ENCODE results near the gene POU2AF1.

The POU2AF1 gene

GRCh38 chr11:111307472-111308108, 71.5 kb downstream of the POU2AF1 start:
- no peak for TF ChIP-seq CTCF (IDR thresholded peaks at IDR 0.05; ENCODE audit: low read depth, low read length, missing control alignments)
- DNase-seq (ENCODE audit: low read depth) = no peak
- no peak overlapping the region for H3K4me3 ChIP-seq (ENCODE audit: low read depth, low read length)

GRCh38 chr11:111306321-111306720, 72.8 kb downstream of the POU2AF1 start:
- H3K4me3 ChIP-seq (ENCODE audit: low read depth, low read length) = no peak overlapping the region
- no peak for TF ChIP-seq CTCF (IDR thresholded peaks at IDR 0.05; ENCODE audit: low read depth, low read length, missing control alignments)
- no peak for DNase-seq (ENCODE audit: low read depth)

GRCh38 chr11:111305876-111306275, 73.2 kb downstream of the POU2AF1 start:
- DNase-seq (ENCODE audit: low read depth) = no peak
- TF ChIP-seq CTCF (IDR thresholded peaks at IDR 0.05; ENCODE audit: low read depth, low read length, missing control alignments) = no peak
- H3K4me3 ChIP-seq (ENCODE audit: low read depth, low read length) = no peak overlapping the region

GRCh38 chr11:111305162-111305802, 73.8 kb downstream of the POU2AF1 start:
- no peak for TF ChIP-seq CTCF (IDR thresholded peaks at IDR 0.05; ENCODE audit: low read depth, low read length, missing control alignments)

GRCh38 chr11:111303461-111303860, 75.6 kb downstream of the POU2AF1 start:
- no peak for TF ChIP-seq CTCF (IDR thresholded peaks at IDR 0.05; ENCODE audit: low read depth, low read length, missing control alignments)
- DNase-seq (ENCODE audit: low read depth) = no peak
- no peak overlapping the region for H3K4me3 ChIP-seq (ENCODE audit: low read depth, low read length)

More at GRCh38 chr11:111305162-111305802, 73.8 kb downstream of the POU2AF1 start:
- DNase-seq (ENCODE audit: low read depth) = no peak
- H3K4me3 ChIP-seq (ENCODE audit: low read depth, low read length) = no peak overlapping the region

GRCh38 chr11:111302298-111302697, 76.8 kb downstream of the POU2AF1 start:
- H3K4me3 ChIP-seq (ENCODE audit: low read depth, low read length) = no peak overlapping the region
- no peak for DNase-seq (ENCODE audit: low read depth)
- TF ChIP-seq CTCF (IDR thresholded peaks at IDR 0.05; ENCODE audit: low read depth, low read length, missing control alignments) = no peak
